HG02938 (cell line): ENCODE data around the gene MAP7.
"Not testable (repeated sequence)": the region's sequence is repeated elsewhere in the genome, so short reads cannot be mapped to it uniquely, and the experiment has no call there.

Source experiments
- ATAC-seq: cut with Tn5 transposase; IDR thresholded peaks from one replicate; pipeline ENCODE4 v1.9.1; 2021; ENCODE audit warnings: mild to moderate bottlenecking, moderate library complexity; ENCODE audit not compliant: unreplicated experiment

MAP7 gene

DNA sequence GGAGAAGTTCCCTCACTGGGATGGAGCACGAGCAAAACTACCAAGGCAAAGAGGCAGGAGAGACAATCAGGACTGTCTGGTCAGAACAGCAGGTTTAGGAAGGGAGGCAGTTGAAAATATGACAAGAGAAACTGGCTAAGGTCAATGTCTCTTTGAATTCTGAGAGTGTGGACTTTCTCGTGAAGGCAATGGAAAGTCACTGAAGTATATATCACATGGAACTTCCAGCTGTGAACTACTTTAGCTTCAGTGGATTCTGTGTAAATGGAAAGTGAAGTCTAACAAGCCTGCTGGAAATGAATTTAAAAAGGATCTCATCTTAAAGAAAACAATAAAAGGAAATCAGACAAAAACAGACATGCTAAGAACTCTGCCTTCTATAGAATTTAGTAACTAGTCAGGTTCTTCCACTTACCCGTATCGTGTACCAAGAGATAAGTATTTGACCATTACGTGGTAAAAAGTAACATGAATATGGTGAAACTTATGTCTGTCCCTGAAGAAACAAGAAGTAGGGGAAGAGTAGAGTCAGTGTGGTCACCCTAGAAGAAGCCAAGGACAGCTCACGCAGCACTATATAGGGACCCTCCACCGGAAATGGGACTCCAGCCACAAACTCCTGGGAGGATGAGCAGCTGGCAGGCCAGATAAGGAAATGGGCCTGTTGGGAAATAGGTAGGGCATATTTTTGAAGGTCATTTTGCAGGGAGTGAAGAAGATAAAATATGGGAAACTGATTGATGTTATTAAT is 123.4 kb downstream of the MAP7 start:
- ATAC-seq, result no peak

DNA sequence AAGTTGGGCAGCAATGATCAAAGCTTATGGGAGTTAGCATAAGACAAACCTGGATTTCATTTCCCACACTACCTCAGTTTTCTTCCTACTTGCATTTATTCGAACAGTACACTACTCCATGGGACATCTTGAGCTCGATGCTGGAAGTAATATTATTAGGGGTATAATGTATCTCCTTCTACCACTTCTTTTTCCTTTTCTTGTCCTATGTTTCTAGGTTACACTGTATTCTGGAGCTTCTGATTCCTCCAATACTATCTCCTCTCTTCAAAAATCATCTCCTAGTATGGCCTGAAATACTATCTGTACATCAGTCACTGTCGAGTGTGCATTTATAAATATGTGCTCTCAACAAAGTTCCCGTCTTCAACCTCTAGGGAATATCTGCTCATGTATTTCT is 124.4 kb downstream of the MAP7 start:
- ATAC-seq, result no peak

DNA sequence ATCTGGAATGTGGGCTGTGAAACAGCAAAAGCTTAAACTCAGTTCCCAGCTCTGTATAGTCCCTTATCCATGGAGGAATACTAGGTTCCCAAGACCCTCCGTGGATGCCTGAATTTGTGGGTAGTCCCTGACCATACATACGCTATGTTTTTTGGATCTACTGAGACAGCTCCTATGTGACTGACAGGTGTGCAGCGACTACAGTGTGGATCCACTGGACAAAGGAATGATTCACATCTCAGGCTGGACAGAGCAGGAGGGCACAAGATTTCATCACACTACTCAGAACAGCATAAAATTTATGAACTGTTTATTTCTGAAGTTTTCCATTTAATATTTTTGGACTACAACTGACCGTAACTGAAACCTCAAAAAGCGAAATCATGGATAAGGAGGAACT is 125.3 kb downstream of the MAP7 start:
- no peak for ATAC-seq

DNA sequence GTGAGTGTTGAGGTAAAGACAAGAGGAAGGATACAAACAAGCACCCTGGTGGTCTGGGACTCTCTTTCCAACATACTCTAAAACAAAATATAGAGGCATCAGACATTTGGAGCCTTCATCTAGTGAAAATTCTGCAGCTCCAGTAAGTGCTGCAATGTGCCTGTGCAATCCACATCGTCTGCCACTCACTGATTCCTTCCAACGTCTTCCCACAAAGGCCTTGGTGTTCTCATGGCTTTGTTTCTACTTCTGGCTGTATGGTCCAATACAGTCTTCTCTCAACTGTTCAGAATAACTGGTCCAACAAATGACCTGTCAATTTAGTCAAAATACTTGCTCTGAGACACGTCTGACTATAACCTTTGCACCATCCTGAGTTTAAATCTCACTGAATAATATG is 125.8 kb downstream of the MAP7 start:
- no peak for ATAC-seq

DNA sequence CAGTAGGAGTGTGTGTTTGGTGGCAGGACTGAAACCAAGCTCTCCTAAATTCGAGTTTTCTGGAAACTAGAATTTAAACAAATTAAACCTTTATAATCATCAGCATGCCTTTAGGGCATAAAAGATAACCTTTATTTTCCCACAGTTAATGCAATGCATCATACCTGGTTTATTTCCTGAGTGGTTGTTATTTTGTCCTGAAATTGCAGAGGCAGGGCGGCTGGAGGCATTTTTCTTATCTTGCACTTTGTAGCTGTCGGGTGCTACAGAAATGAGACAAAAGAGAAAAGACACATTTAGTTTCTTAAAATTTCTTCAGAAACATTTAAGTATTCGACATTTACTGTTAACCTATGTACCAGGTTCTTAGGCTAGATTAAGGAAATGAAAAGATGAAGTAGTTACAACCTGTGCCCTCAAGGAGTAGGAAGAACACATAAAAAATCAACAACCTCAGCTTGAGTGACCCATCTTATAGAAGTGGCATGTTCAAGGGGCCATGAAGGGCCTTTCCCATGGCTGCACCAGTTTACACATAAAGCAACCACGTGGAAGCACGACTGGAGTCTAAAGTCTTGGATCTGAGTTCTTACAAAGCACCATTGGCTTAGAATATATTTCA is 128.6 kb downstream of the MAP7 start:
- ATAC-seq, result no peak

DNA sequence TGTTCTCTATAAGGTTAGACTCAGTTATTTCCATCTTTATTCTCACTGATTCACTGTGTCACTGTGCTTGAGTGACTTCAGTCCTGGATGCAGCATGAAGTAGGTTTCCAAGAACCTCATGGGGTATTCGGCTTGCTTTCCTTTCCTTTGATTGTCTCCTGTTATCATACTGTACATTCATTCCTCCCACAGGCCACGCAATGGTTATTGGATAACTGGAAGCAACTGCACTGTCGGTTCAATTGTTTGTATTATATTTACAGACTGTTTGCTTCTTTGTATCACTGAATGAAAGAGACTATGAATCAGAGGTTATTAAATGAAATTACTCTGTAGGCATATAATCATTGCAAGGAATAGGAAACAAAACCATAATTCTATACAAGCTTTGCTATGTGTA is 129.4 kb downstream of the MAP7 start:
- no peak for ATAC-seq

DNA sequence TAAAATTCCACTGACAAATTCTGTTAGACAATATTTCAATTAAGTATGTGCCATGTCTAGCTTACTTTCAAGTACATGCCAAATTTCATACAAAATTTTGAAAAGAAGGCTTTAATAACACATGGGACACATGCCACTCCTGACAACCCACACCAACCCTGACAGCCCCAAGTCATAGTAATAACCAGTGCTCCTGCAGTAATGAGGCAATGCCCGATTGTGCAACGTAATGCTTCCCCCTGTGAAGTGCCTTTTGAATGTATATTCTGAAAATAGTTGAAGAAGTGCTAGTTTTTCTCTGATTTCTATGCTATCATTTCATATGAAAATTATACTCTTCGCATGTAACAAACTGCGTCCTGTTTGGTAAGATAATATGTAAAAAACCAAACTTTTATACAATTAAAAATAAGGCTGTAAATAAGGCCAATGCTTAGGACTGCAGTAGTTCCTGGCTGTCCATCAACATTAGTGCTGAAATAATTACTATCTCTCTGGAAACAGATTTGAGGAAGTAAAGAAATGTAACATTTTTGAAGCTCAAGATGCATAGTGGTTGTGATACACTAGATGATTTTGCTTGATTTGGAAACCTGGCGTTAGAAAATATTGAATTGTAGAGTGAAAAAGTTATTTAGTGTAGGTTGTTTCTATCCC is 134.7 kb downstream of the MAP7 start:
- ATAC-seq, result no peak

DNA sequence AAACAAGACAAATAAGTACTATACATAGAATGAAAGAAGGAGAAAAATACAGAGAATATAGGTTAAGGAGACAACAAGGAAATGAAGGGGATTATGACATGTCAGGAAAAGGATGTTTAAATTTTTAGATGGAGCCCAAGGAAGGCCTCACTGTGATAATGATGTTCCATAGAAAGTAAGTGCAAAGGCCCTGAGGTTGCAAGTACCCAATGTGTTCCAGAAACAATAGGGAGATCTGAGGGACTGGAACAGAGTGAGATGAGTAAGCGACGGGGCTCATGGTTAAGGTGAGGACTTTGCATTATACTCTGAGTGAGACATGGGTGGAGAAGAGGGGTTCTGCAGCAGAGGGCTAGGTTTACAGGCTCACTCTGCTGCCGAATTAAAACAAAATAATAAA is 137.8 kb downstream of the MAP7 start:
- no peak for ATAC-seq

DNA sequence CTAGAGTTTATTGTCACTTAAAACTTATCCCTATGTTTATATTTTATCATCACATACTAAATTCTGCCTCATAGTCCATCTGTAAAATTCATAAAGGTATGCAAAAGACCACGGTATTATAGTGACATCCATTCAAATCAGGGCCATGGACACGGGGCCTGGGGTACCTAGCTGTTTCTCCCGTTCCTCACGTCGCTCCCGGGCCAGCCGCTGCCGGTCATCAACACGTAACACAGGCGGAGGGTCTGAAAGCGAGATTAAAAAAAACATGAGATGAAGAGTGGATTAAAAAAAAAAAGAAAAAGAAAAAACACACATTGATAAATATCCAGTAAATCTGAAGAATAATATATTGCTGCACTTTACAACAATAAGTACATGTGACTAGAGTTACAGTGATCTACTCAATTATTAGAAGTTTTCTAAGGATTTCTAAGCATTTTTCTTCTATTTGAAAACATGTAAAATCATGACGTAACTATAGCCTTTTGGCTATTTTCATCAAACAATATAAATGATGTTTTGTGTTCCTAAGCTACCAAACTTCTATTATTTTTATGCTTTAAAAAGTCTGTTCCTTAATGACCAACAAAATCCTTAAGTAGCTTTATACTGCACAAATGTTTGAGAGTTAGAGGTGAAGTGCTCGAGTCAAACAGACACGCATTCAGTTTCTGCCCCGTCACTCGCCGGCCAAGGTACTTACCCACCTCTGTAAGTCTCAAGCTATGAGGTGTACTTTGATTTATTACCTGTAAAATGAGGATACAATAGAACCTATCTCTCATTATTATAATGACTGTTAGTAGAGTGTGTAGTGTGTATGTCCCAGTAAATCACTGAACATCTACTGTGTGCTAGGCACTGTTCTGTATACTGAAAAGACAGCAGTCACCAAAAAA is 138.5 kb downstream of the MAP7 start:
- no peak for ATAC-seq

DNA sequence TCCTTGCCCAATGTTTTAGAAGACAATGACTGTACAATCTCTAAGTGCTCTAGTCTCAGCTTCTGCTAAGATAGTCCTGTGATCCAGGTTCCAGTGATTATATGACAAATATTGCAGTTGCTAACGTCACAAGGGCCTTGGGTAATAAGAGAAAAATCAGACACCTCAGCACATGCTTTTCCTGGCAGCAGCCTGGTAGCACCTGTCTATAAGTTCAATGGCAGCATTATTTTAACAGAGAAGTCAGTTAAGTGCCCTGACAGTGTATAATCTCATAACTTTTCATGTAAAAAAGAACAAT is 139.2 kb downstream of the MAP7 start:
- ATAC-seq, result no peak

DNA sequence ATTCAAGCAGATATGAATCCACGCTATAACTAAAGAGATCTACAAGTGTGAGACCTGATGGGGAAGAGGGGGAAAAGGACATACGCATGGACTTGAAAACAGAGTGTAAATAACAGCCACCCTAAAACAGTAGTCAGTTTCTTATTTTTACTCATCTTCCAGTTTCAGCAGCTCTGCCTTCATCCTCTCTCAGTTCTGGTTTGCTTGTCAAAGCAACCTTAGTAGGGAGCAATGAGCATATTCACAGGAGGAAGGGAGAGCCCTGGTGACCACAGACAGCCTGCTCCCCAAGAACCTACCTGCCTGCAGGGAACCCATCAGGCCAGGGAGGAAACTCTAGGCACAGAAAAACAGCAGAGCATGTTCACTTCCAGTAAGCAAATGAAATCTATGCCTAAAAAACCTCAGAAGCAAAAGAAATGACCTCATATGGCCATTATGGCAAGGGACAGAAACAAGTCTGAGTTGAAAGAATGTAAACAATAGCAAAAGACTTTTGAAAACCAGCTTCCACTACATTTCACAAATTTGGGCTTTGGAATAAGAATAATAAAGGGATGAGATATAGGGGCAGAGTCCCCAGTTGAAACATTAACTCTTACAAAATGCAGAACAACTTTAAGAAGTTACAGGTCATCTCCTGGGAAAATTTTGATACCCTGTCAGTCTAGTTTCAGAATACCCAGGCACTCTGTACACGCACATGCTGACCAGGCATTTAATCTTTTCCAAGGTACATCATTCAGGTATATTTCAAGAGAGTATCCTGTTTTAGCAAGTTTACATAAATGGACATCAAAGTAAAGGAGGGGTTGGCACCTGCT is 139.8 kb downstream of the MAP7 start:
- ATAC-seq, result no peak

DNA sequence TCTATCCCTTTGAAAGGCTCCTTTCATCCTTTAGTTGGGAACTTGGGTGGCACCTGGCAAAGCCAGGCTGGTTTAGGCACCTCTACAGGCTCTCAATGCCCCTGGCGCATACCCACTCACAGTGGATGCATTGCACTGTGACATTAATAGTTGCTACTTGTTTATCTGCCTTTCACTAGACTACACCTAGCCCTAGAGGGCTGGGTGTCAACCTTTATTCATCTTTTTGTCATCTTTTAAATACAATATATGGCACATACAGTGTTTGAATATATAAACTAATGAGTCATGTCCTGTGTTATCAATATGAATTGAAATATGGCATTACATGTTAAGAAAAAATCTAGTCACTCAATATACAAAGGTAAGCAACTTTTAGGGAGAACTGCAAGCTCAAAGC is 140.6 kb downstream of the MAP7 start:
- no peak for ATAC-seq

DNA sequence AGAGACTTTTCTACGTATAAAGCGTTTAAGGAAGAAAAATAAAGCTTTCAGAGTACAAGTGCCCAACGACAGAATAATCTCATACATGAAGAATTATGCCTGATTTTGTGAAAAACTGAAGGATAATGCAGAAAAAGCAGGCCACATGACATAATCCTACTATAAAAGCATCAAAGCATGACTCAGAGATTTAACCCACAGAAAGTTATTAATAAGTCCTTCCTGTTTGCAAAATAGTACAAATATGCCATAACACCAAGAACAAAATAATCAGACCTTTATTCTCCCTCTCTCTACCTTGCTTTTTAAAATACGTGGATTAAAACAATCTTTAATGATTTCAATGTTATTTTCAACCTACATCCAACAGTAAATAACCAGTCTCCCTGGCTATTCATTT is 142.0 kb downstream of the MAP7 start:
- no peak for ATAC-seq

DNA sequence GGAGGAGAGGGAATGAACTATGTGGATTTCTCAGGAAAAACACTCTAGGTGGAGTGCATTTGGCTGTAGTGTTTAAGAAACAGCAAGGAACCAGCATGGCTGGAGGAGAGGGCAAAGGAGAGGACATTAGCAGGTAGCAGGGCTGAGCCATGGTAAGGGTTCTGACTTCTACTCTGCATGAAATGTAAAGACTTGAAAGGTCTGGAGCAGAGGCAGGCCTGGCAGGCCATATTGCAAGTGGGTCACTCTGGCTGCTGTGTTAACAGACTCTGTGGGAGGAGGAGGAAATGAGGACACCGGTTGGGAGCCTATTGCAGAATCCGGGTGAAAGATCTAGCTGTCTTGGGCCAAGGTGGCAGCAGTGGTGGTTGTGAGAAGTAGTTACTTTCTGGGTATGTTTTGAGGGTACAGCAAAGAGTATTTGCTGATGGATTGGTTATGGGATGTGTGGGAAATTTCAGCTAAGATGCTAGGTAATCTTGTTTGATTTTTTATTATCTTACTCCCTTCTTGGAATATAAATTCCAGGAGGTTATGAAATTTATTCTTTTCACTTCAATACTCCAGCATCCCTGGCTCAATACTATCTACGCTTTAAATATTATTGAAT is 144.7 kb downstream of the MAP7 start:
- ATAC-seq, result no peak

DNA sequence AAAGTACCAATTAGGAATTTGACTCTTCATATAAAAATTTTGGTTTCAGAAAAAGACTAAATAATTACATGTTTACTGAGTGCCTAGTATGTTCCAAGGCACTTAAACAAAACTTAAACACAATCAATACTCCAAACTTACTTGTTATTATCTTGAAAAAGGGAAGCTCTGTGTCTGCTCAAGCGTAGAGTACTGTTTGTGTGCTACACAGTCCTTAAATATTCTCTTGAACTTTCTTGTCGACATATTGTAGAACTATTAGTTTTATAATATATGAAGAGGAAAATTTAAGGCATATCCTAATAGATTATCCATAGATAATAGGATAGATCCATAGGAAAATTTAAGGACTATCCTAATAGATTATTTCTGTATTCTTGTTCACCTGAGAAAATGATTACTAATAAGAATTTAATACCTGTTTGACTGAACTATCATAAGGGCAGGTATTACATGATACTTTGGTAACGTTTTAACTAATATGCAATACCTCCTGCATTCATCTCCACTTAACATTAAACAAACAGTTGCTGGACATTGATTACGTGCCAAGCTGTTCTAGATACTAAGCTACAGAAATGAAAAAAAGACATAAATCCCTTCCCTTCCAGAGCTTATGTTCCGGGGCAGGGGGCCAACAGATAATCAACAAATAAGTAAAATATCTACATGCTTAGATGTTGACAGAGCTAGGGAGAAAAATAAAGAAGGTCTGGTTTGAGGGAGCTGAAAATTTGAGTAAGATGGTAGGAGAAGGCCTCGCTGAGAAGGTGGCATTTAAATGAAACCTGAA is 145.4 kb downstream of the MAP7 start:
- no peak for ATAC-seq

DNA sequence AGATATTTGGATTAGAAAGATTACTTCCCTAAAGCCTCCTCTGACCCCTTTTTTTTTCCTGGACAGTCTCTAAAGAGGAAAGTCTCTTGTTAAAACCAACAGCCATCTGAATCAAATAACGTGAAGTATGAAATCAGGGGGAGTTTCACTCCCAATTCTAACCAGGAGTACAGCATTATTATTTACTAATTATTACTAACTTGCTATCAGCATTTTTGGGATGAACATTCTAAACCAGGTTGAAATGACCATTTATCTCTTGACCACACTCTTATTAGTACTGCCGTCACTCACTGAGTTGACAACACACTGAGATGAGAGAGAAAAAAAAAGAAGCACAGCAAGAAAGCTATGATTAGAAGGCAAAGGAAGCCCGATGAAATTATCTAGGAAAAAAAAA is 146.2 kb downstream of the MAP7 start:
- no peak for ATAC-seq

DNA sequence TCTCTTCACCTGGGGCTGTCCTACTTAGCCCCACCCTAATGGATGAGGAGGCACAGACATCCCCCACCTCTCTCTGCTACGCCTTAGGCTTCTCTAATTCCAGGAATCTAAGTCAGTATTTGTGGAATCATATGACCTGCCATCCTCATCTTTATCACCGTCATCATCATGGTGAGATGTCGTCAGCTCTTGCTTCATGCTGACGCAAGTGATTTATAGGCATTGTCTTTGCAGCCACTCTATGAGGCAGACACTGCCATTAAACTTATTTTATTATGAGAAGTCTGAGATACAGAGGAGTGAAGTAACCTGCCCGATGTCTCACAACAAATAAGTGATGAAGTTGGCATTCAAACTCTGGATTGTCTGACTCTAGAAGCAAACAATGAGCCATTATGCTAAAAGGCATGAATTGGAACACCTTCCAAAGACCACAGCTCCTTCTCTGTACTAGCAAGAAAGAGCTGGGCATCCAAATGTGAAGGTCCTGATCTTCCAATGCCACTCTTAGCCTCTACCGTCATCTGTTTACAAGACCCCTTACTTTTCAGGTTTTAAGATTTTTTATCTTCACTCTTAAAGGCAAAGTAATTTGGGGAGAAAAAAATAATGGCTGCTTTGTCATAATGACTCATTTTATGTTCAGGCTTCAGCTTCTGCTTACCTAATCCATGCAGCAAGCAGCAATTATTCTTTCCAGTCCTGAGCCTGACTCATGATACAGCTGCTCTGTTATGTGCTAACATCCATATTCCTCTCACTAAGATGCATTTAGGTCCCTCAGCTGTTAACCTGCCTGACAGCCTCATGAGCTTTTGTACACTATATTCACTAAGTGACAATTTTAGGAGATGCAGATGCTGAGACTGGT is 146.9 kb downstream of the MAP7 start:
- no peak for ATAC-seq

DNA sequence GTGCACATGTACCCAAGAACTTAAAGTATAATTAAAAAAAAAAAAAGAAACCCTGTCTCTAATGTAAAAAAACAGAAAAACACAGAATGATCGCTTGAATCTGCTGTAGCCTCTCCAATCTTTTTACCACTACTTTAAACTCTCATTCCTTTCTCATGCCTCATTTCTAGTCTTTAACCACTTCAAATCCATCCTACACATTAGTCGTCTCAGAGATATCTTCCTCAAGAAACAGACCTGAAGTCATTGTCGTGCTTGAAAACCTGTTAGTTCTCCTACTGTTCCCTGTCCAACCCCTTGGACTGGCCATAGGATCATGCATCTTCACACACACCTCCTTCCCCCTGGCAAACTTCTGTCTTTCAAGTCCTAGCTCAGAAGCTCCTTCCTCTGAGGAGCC is 148.5 kb downstream of the MAP7 start:
- no peak for ATAC-seq

DNA sequence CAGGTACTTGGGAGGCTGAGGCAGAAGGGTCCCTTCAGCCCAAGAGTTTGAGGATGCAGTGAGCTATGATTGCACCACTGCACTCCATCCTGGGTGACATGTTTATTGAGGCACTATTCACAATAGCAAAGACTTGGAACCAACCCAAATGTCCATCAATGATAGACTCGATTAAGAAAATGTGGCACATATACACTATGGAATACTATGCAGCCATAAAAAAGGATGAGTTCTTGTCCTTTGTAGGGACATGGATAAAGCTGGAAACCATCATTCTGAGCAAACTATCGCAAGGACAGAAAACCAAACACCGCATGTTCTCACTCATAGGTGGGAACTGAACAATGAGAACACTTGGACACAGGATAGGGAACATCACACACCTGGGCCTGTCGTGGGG is 149.0 kb downstream of the MAP7 start:
- not testable (repeated sequence) for ATAC-seq
